HG03066 (cell line): ENCODE measurements around the gene NMT2.

ENCODE experiments used
- ATAC-seq: cut with Tn5 transposase; IDR thresholded peaks from one replicate; pipeline ENCODE4 v1.9.1; 2021; ENCODE audit warnings: low read depth; ENCODE audit not compliant: unreplicated experiment

The NMT2 gene

GRCh38 chr10:15182540-15183207 is 14.2 kb upstream of the NMT2 start:
- no peak for ATAC-seq

DNA sequence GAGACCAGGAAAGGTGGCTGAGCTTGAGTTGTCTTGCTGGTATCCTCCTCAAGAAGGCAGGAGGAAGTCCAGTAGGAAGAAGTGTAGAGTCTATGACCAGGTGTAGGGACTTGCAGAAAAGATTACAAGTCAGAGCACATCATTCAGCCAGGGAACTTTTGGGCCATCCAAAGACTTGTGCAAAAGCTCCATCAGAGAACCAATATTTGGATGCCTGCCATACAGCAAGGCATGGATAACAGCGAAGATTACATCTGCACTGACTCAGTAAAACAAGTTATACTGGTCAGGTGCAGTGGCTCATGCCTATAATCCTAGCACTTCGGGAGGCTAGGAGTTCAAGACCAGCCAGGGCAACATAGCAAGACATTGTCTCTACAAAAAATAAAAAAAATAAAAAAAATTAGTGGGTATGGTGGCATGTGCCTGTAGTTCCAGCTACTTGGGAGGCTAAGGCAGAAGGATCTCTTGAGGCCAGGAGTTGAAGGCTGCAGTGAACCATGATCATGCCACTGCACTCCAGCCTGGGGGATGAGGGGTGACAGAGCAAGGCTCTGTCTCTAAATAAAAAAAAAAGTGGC is 13.2 kb upstream of the NMT2 start:
- no peak for ATAC-seq

- ATAC-seq: no peak
Observed at GRCh38 chr10:15180736-15181135, 12.2 kb upstream of the NMT2 start.

DNA sequence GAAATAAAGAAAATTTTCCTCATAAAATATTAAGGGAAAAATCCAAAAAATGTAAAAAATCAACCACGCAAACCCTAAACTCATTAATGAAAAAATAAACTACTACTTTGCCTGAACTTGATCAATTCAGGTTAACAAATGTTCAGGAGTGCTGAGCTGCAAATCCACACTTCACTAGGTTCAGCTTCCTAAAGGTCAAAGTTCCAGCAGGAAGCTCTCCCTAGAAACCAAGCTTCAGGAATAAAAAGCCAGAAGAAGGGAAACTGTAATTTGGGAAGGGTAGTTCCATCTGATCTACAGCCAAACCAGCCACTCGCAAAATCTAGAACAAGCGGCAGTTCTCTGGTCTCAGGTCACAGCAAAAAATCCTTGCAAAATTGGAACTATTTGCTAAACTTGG is 7.8 kb upstream of the NMT2 start:
- ATAC-seq: no peak

DNA sequence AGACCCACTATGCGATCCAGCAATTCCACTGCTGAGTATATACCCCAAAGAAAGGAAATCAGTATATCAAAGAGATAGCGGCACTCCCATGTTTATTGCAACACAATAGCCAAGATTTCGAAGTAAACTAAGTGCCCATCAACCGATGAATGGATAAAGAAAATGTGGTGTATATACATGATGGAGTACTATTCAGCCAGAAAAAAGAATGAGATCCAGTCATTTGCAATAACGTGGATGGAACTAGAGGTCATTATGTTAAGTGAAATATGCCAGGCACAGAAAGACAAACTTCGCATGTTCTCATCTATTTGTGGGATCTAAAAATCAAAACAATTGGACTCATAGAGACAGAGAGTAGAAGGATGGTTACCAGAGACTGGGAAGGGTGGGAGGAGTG is 7.1 kb upstream of the NMT2 start:
- no peak for ATAC-seq

- no peak for ATAC-seq
Observed at GRCh38 chr10:15172306-15172840, 3.9 kb upstream of the NMT2 start.

DNA sequence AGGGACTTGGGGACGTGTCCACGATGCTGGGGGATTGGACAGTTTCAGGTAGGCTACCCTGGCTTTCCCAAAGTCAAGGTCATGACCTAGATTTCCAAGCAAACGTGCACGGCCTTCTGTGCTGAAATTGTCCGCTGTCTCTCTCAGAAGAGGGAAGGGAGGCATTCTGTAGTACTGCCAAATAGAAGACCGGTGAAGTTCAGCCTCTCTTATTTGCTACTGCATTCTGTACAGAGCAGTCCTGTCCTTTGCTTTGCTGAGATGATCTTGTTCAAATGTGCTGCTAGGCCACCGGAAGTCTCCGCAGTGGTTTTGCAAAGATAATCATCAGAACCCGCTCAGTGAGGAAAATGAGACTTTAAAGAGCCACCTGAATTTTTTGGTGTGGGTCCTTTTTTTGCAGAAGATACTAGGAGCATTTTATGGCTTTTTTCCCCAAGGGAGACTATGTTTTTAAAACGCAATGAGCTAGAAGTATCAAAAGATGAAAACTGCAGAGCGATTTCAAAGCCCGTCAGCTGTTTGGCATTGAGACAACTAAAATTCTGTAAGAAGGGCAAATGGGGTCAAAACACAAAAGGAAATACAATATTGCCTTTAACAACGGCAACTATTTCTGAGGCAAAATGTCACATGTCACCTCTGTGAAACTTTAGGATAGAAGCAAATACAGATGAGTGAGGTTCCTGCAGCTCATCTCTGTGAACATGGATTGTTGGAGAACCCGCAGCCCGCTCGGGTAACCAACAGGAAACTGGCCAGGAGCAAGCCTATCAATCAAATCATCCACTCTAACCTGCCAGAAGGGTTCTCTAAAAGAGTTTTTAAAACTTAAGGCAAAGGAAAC is 1.3 kb upstream of the NMT2 start:
- ATAC-seq: no peak

DNA sequence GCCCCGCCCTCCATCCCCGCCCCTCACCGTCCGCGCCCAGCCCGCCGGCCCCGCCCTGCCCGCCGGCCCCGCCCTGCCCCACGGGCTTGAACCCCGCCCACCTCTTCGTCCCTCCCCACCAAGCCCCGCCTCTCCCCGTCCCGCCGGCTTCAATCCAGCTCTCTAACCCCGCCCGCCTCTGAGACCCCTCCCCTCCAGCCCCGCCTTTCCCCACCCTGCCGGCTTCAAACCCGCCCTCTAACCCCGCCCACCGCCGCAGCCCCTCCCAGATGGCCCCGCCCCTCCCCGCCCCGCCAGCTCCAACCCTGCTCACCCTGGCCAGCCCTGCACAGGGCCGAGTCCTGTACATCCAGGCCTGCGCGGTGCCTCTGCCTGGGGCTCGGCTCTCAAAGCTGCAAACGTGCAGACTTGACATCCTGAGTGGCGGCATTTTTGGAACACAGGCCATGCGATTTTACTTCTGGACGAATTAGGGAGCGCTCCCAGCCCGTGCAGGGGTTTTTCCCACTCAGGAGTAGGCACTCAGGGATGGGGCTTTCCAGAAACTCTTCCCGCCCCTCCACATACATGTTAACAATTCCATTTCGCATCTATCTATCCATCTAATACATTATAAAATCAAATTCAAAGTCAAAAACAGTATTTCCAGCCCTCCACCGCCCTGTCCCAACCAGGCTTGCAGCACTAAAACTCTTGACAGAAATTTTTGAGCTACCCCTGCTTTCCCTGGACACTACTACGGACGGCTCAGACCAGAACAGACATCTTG is 477 bp upstream of the NMT2 start:
- ATAC-seq: peak; percentile 42

DNA sequence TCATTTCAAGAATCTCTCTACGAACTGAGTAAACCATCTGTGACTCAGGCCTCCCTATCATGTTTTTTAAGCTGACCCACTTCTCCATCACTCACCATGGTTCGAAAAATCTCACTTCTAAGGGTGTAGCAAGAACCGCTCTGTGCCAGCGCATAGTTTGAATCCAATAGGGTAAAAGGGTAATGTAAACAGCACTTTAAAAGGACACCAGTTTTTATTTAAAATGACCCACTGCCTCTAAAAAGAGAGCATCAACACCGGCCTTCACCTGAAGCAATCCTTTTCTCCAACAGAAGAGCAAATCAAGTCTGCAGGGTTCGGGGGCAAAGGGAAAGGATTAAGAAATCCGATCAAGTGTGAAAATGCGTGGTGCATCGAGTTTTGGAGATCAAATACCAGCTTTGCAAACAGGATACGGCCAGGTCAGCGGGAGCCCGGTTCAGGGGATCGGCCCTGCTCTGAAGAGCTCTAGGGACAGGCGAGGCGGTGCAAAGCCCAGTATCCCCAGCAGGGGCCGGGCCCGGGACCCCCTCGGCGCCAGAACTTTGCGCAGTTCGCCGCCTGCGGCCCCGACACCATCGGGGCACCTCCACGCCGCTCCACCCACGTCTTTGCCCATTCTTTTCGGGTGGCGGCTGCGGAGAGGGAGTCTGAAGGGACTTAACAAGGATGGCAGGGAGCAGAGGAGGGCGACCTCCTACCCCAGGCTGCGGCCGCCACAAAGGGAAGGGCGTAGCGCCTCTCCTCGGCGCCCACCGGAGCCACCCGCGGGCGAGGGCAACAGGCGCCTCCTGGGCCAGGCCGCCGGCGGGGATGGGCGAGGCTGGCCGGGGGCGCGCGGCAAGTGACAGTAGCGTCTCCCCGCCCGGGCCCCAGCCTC is 842 bp downstream of the NMT2 start:
- peak; percentile 44 for ATAC-seq

DNA sequence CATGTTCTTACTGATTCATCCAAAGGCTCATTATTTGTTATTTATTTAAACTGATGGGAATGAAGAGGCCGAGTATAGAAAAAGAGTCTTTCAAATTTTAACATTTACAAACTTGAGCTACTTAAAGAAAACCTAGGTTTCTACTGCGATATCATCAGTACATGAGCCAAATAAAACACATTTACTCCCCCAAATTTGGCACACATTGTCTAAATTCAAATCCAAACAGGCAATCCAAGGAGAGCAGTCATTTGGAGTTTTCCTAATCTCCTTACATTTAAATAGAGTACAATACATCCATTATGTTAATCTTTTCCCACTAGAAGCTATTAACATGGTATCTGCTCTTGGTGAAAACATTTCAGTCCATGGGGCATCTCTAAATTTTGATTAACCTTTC is 2.2 kb downstream of the NMT2 start:
- no peak for ATAC-seq

GRCh38 chr10:15163253-15163828 is 5.2 kb downstream of the NMT2 start:
- no peak for ATAC-seq

GRCh38 chr10:15158972-15159371 is 9.5 kb downstream of the NMT2 start:
- no peak for ATAC-seq

GRCh38 chr10:15158448-15158847 is 10.0 kb downstream of the NMT2 start:
- no peak for ATAC-seq

- ATAC-seq: no peak
Observed at GRCh38 chr10:15155978-15156656, 12.4 kb downstream of the NMT2 start.

DNA sequence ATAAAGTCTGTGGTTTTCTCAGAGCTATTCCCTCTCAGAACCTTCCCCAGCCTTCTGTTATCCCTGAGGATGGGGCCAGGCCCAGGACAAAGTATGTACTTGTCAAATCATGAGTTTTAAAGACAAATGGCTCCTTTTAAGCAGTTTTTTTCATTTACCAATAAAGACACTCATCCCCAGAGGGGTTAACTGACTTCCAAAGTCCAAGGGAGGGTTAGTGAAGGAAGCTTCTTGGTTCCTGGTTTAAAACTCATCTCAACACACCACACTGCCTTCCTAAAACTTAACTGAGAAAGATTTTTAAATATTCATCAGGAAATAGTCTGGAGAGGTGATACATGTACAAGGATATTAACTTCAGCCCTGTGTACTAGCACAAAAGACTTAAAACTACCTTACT is 15.9 kb downstream of the NMT2 start:
- ATAC-seq: no peak

- no peak for ATAC-seq
Observed at GRCh38 chr10:15150563-15150962, 17.9 kb downstream of the NMT2 start.

DNA sequence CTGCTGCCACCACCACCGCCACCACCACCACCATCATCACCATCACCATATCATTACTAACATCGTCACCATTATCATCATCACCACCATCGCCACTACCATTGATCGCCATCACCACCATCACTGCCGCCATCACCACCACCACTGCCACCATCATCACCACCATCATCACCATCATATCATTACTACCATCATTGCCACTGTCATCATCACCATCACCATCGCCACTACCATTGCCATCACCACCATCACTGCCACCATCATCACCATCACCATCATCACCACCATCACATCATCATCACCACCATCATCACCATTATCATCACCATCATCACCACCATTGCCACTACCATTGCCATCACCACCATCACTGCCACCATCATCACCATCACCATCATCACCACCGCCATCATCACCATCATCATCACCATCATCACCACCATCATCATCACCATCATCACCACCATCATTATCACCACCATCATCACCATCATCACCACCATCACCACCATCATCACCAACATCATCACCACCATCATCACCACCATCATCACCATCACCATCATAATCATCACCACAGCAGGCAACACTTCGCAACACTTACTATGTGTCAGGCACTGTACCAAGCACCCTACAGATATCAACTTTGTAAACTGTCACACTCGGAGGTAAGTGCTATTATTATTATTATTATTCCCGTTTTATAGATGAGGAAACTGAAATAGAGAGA is 19.3 kb downstream of the NMT2 start:
- ATAC-seq: no peak
